Smooth muscle cell (in vitro differentiated cells): ENCODE data around the gene ALDH9A1. TPM values are rescaled to one million over a fixed set of nuclear protein-coding genes. Genes with fewer than 3 reads are reported as not detected.

ENCODE experiments used
- DNase-seq: peaks from one replicate; lab custom pipeline; 2025; ENCODE audit not compliant: unreplicated experiment; lab: John Stamatoyannopoulos, UW
- H2AFZ ChIP-seq: fragments of 200-600 bp; sonication (generic); 2 replicates; pipeline ENCODE4 v1.6.0; 2016; ENCODE audit warnings: antibody characterized with exemption, low read depth, mild to moderate bottlenecking
- H3F3A ChIP-seq: fragments of 200-600 bp; sonication (generic); 2 replicates; pipeline ENCODE4 v1.6.0; 2017; ENCODE audit warnings: antibody characterized with exemption, low read depth
- H3K27ac ChIP-seq: fragments of 200-600 bp; sonication (generic); 2 replicates; pipeline ENCODE4 v1.5.1; 2016; ENCODE audit warnings: low read depth, mild to moderate bottlenecking
- H3K27me3 ChIP-seq: fragments of 200-600 bp; sonication (generic); 2 replicates; pipeline ENCODE4 v1.6.1; 2016; ENCODE audit warnings: low read depth, mild to moderate bottlenecking
- H3K36me3 ChIP-seq: fragments of 200-600 bp; sonication (generic); 2 replicates; pipeline ENCODE4 v1.5.1; 2016; ENCODE audit warnings: low read depth
- H3K4me1 ChIP-seq: fragments of 200-600 bp; sonication (generic); 2 replicates; pipeline ENCODE4 v1.5.1; 2016; ENCODE audit warnings: low read depth
- H3K4me2 ChIP-seq: fragments of 200-600 bp; sonication (generic); 2 replicates; pipeline ENCODE4 v1.6.0; 2016; ENCODE audit warnings: mild to moderate bottlenecking
- H3K4me3 ChIP-seq: fragments of 200-600 bp; sonication (generic); 2 replicates; pipeline ENCODE4 v1.5.1; 2016; ENCODE audit warnings: mild to moderate bottlenecking
- H3K79me2 ChIP-seq: fragments of 200-600 bp; sonication (generic); 2 replicates; pipeline ENCODE4 v1.6.0; 2016; ENCODE audit warnings: low read depth, mild to moderate bottlenecking
- H3K9ac ChIP-seq: fragments of 200-600 bp; sonication (generic); 2 replicates; pipeline ENCODE4 v1.6.0; 2016; ENCODE audit warnings: low read depth
- H3K9me3 ChIP-seq: fragments of 200-600 bp; sonication (generic); replicated peaks from 2 replicates; pipeline ENCODE4 v1.5.1; 2016; ENCODE audit warnings: low read depth
- H4K20me1 ChIP-seq: fragments of 200-600 bp; sonication (generic); 2 replicates; pipeline ENCODE4 v1.6.0; 2016; ENCODE audit warnings: low read depth
- WGBS: methylation state at CpG from one replicate; pipeline ENCODE4 v1.1.7; 2016; ENCODE audit warnings: low lambda C conversion rate; 5-methylcytosine and 5-hydroxymethylcytosine counted together
- polyA plus RNA-seq: library from polyadenylated mRNA; unstranded; fragments of >200 nt; fragmentation: Nextera tagmentation; extraction: Ambion mirVana; gene quantifications from 2 replicates; pipeline ENCODE4 v1.2.1, GENCODE V29; 2016
- total RNA-seq: library from RNA; depleted of rRNA; stranded (reverse); fragments of >200 nt; gene quantifications from 2 replicates; pipeline ENCODE4 v1.2.3, GENCODE V29; 2014
- TF ChIP-seq, protein P1 (sequence below): fragments of 200-600 bp; sonication (generic); IDR thresholded peaks from 2 replicates; pipeline ENCODE4 v1.5.1; 2017; ENCODE audit warnings: borderline replicate concordance, mild to moderate bottlenecking, antibody characterized with exemption; ENCODE audit not compliant: insufficient read depth, poor library complexity, severe bottlenecking

The ALDH9A1 gene
- total and polyA plus RNA-seq, 2 experiments from 2014 or later = 31.5 to 76.8 TPM

DNA sequence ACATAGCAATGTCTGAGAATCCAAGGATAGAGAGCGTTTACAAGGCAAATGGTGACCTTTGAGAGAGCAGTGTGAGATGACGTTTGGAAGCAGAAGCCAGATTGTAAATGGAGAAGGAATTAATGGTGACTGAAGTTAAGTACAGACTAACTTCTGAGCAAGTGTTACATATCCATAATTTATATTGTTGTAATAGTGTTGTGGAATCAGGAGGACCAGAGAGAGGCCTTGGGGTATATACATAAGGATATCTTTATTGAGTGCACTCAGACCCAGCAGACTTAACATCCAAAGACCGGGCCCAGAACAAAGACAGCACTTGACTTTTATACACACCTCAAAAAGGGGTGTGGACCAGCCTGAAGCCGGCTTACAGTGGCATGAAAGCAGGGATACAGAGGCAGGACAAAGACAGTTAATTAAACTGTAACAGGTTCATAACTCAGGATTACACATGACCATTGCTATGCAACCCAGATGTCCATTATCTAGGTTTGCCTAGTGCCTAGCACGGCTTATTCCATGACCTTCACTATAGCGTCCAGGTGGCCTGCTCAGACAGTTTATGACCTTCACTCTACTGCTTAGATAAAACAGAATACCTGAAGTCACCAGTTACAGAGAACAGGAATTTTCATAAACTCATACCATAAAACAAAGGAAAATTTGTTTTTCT lies 70.1 kb downstream of the ALDH9A1 start:
- H3K4me1 ChIP-seq = peaks cover 16% of the 10 kb centered on the region
- H3K4me2 ChIP-seq = no peak overlapping the region
- no peak overlapping the region for H3K9ac ChIP-seq
- H4K20me1 ChIP-seq = peaks cover 13% of the 10 kb centered on the region
- no peak overlapping the region for H3K4me3 ChIP-seq
- 69% methylated on average over 6 of the region's 6 CpGs for WGBS
- no peaks in the 10 kb centered on the region for H3K9me3 ChIP-seq
- no peak overlapping the region for H2AFZ ChIP-seq
- TF ChIP-seq, protein P1, sequence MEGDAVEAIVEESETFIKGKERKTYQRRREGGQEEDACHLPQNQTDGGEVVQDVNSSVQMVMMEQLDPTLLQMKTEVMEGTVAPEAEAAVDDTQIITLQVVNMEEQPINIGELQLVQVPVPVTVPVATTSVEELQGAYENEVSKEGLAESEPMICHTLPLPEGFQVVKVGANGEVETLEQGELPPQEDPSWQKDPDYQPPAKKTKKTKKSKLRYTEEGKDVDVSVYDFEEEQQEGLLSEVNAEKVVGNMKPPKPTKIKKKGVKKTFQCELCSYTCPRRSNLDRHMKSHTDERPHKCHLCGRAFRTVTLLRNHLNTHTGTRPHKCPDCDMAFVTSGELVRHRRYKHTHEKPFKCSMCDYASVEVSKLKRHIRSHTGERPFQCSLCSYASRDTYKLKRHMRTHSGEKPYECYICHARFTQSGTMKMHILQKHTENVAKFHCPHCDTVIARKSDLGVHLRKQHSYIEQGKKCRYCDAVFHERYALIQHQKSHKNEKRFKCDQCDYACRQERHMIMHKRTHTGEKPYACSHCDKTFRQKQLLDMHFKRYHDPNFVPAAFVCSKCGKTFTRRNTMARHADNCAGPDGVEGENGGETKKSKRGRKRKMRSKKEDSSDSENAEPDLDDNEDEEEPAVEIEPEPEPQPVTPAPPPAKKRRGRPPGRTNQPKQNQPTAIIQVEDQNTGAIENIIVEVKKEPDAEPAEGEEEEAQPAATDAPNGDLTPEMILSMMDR = no peak
- H3K27ac ChIP-seq = no peak overlapping the region
- no peaks in the 10 kb centered on the region for H3K36me3 ChIP-seq
- peaks cover 9% of the 10 kb centered on the region for H3F3A ChIP-seq
- H3K27me3 ChIP-seq = no peaks in the 10 kb centered on the region
- peaks cover 5% of the 10 kb centered on the region for H3K79me2 ChIP-seq
- no peak for DNase-seq

DNA sequence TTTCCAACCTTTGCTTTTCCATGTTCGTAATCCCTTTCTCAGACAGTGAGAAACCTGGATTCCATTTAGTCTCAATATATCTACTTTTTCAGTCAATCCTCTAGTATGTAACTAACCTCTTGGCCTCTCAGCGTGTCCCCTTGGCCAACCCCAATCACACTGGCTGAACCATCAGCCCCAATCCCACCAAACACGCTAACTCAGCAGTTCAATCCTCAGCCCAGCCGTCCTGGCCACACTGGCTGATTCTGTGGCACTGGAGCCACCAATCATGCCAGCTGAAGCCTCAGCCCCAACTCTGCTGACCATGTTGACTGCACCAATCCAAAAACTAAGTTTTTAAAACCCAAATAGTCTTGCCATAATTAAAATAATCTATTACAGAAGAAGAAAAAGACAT lies 73.9 kb downstream of the ALDH9A1 start:
- H3K4me2 ChIP-seq = no peak overlapping the region
- no peak for DNase-seq
- TF ChIP-seq, protein P1 = no peak
- H3F3A ChIP-seq = no peaks in the 10 kb centered on the region
- no peak overlapping the region for H3K4me3 ChIP-seq
- no peak overlapping the region for H3K9ac ChIP-seq
- no peak overlapping the region for H2AFZ ChIP-seq
- no peaks in the 10 kb centered on the region for H4K20me1 ChIP-seq
- H3K4me1 ChIP-seq = no peaks in the 10 kb centered on the region
- WGBS = 91% methylated on average over 4 of the region's 4 CpGs
- no peaks in the 10 kb centered on the region for H3K27me3 ChIP-seq
- no peaks in the 10 kb centered on the region for H3K79me2 ChIP-seq
- H3K9me3 ChIP-seq = no peaks in the 10 kb centered on the region
- H3K27ac ChIP-seq = no peak overlapping the region
- H3K36me3 ChIP-seq = no peaks in the 10 kb centered on the region

DNA sequence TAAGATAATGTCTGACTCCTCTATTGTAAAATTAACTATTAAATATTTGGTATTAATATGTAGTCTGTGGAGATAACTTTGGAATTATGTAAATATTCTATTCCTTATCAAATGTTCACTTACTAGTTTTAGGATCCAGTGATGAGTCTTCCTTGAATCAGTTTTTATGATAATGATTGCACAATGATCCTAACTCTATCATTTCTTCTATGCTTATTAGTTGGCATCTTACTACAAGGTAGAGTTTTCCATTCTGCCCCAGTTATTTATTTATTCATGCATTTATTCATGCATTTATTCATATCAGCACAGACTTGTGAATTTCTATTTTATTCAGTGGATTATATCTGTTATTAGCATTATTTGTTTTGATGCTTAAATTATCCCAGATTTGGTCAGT lies 74.7 kb downstream of the ALDH9A1 start:
- Histone ChIP-seq H3K9ac (no peak overlapping the region), H3K79me2 (no peaks in the 10 kb centered on the region), H3K4me1 (no peaks in the 10 kb centered on the region), H2AFZ (no peak overlapping the region), H4K20me1 (no peaks in the 10 kb centered on the region), H3K27me3 (no peaks in the 10 kb centered on the region), H3K4me2 (no peak overlapping the region), H3K27ac (no peak overlapping the region), H3K36me3 (no peaks in the 10 kb centered on the region), H3K4me3 (no peak overlapping the region), H3F3A (no peaks in the 10 kb centered on the region), H3K9me3 (no peaks in the 10 kb centered on the region)
- TF ChIP-seq, protein P1 = no peak
- no peak for DNase-seq

DNA sequence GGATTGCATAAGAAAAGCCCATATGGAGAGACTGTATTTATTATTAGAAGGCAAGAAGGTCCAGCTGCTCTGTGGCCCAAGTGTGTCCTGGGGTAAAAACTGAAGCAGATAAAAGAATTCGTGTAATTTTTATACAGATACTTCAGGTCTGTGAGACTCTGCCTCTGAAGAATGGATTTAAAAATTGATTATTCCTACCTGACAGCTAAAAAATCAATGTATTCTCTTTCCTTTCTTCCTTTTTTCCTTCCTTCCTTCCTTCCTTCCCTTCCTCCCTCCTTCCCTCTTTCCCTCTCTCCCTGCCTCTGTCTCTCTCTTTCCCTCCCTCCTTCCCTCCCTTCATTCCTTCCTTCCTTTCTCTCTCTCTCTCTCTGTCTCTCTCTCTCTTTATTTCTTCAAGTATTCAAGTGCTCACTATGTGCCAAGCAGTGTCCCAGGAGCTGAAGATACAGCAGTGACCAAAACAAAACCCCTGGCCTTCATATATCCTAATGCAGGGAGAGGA lies 78.7 kb downstream of the ALDH9A1 start:
- Histone ChIP-seq H3K4me3 (no peak overlapping the region), H3K4me1 (no peaks in the 10 kb centered on the region), H3K36me3 (no peaks in the 10 kb centered on the region), H3K27me3 (no peaks in the 10 kb centered on the region), H3K9ac (no peak overlapping the region), H3K9me3 (no peaks in the 10 kb centered on the region), H3K27ac (no peak overlapping the region), H2AFZ (no peak overlapping the region), H3F3A (no peaks in the 10 kb centered on the region), H3K4me2 (no peak overlapping the region), H3K79me2 (no peaks in the 10 kb centered on the region), H4K20me1 (no peaks in the 10 kb centered on the region)
- TF ChIP-seq, protein P1 = no peak
- no peak for DNase-seq
- 96% methylated on average over 1 of the region's 1 CpG for WGBS
